Activated naive CD8-positive, alpha-beta T cell treated with anti-CD3 and anti-CD28 coated beads, Interleukin-2, amount 10 ng/mL, durations not matched to agents 7 days and 5 days (primary cell): ENCODE measurements around the gene CTNNA2. TPM values are rescaled to one million over a fixed set of nuclear protein-coding genes. Genes with fewer than 3 reads are reported as not detected.

Experiments
- ATAC-seq: fragments of 150-1000 bp; cut with Tn5 transposase; one replicate; pipeline ENCODE4 v1.10.0; 2021; ENCODE audit warnings: low read depth, moderate library complexity
- POLR2A ChIA-PET: fragments of 350-600 bp; sonication (Branson Sonifier 250); formaldehyde crosslinking; loops from one replicate; lab custom pipeline; 2021; ENCODE audit warnings: antibody characterized with exemption; lab: Charles Lee
- DNase-seq: peaks from one replicate; pipeline ENCODE4 v3.0.0; 2021
- H3K27ac Mint-ChIP-seq: one replicate; pipeline ENCODE4 v1.8.0; 2022; ENCODE audit warnings: mild to moderate bottlenecking, mixed read lengths
- H3K27me3 Mint-ChIP-seq: one replicate; pipeline ENCODE4 v1.8.0; 2022; ENCODE audit warnings: mild to moderate bottlenecking, moderate library complexity, mixed read lengths
- H3K36me3 Mint-ChIP-seq: one replicate; pipeline ENCODE4 v1.8.0; 2021; ENCODE audit warnings: mild to moderate bottlenecking, mixed read lengths
- H3K4me1 Mint-ChIP-seq: one replicate; pipeline ENCODE4 v1.8.0; 2021; ENCODE audit warnings: mixed read lengths
- H3K4me3 Mint-ChIP-seq: one replicate; pipeline ENCODE4 v1.8.0; 2022; ENCODE audit warnings: mild to moderate bottlenecking, moderate library complexity, mixed read lengths
- H3K9me3 Mint-ChIP-seq: one replicate; pipeline ENCODE4 v1.8.0; 2021; ENCODE audit warnings: mixed read lengths
- total RNA-seq, 2 experiments: library from RNA; stranded (reverse); gene quantifications; one replicate each; pipeline ENCODE4 v1.2.3, GENCODE V29; 2021

The CTNNA2 gene
- total RNA-seq, 2 experiments from 2014 or later = not detected

GRCh38 chr2:80464275-80464674, 951.4 kb downstream of the CTNNA2 start:
- DNase-seq (no peak), ATAC-seq (no peak)
- H3K9me3 Mint-ChIP-seq = peaks cover 4% of the 10 kb centered on the region
- H3K36me3 Mint-ChIP-seq = no peaks in the 10 kb centered on the region
- no peak overlapping the region for H3K4me3 Mint-ChIP-seq
- no peaks in the 10 kb centered on the region for H3K4me1 Mint-ChIP-seq
- H3K27me3 Mint-ChIP-seq = no peaks in the 10 kb centered on the region
- H3K27ac Mint-ChIP-seq = no peak overlapping the region
- POLR2A ChIA-PET = no interaction called here

GRCh38 chr2:80467262-80467811, 954.5 kb downstream of the CTNNA2 start:
- POLR2A ChIA-PET = no interaction called here
- H3K36me3 Mint-ChIP-seq = no peaks in the 10 kb centered on the region
- no peaks in the 10 kb centered on the region for H3K27me3 Mint-ChIP-seq
- no peaks in the 10 kb centered on the region for H3K4me1 Mint-ChIP-seq
- H3K27ac Mint-ChIP-seq = no peak overlapping the region
- no peak for ATAC-seq
- no peak overlapping the region for H3K4me3 Mint-ChIP-seq
- DNase-seq = no peak
- H3K9me3 Mint-ChIP-seq = peaks cover 2% of the 10 kb centered on the region

- Mint-ChIP-seq H3K27me3 (no peaks in the 10 kb centered on the region), H3K9me3 (peaks cover 2% of the 10 kb centered on the region), H3K4me1 (no peaks in the 10 kb centered on the region), H3K4me3 (no peak overlapping the region), H3K36me3 (no peaks in the 10 kb centered on the region), H3K27ac (no peak overlapping the region)
- ATAC-seq (no peak), DNase-seq (no peak)
- POLR2A ChIA-PET = no interaction called here
Measured at GRCh38 chr2:80469428-80469827, 956.6 kb downstream of the CTNNA2 start.

GRCh38 chr2:80473069-80473468, 960.2 kb downstream of the CTNNA2 start:
- Mint-ChIP-seq H3K27me3 (no peaks in the 10 kb centered on the region), H3K4me3 (no peak overlapping the region), H3K4me1 (no peaks in the 10 kb centered on the region), H3K9me3 (peaks cover 2% of the 10 kb centered on the region), H3K27ac (no peak overlapping the region), H3K36me3 (no peaks in the 10 kb centered on the region)
- POLR2A ChIA-PET = no interaction called here
- DNase-seq = no peak
- no peak for ATAC-seq

GRCh38 chr2:80473796-80474195, 960.9 kb downstream of the CTNNA2 start:
- H3K9me3 Mint-ChIP-seq = peaks cover 2% of the 10 kb centered on the region
- ATAC-seq (no peak), DNase-seq (no peak)
- POLR2A ChIA-PET = no interaction called here
- no peaks in the 10 kb centered on the region for H3K36me3 Mint-ChIP-seq
- no peaks in the 10 kb centered on the region for H3K27me3 Mint-ChIP-seq
- no peak overlapping the region for H3K27ac Mint-ChIP-seq
- H3K4me1 Mint-ChIP-seq = no peaks in the 10 kb centered on the region
- no peak overlapping the region for H3K4me3 Mint-ChIP-seq

GRCh38 chr2:80475970-80476369, 963.1 kb downstream of the CTNNA2 start:
- ATAC-seq (no peak), DNase-seq (no peak)
- H3K4me1 Mint-ChIP-seq = no peaks in the 10 kb centered on the region
- no peaks in the 10 kb centered on the region for H3K27me3 Mint-ChIP-seq
- no peaks in the 10 kb centered on the region for H3K36me3 Mint-ChIP-seq
- POLR2A ChIA-PET = no interaction called here
- peaks cover 2% of the 10 kb centered on the region for H3K9me3 Mint-ChIP-seq
- no peak overlapping the region for H3K4me3 Mint-ChIP-seq
- H3K27ac Mint-ChIP-seq = no peak overlapping the region

- DNase-seq = no peak
- POLR2A ChIA-PET = no interaction called here
- no peaks in the 10 kb centered on the region for H3K4me1 Mint-ChIP-seq
- H3K4me3 Mint-ChIP-seq = no peak overlapping the region
- no peaks in the 10 kb centered on the region for H3K27me3 Mint-ChIP-seq
- H3K27ac Mint-ChIP-seq = no peak overlapping the region
- no peak for ATAC-seq
- no peaks in the 10 kb centered on the region for H3K36me3 Mint-ChIP-seq
- peaks cover 2% of the 10 kb centered on the region for H3K9me3 Mint-ChIP-seq
Measured at GRCh38 chr2:80476535-80477117, 963.8 kb downstream of the CTNNA2 start.

GRCh38 chr2:80482276-80482675, 969.4 kb downstream of the CTNNA2 start:
- no peaks in the 10 kb centered on the region for H3K9me3 Mint-ChIP-seq
- H3K4me1 Mint-ChIP-seq = no peaks in the 10 kb centered on the region
- H3K27me3 Mint-ChIP-seq = no peaks in the 10 kb centered on the region
- H3K4me3 Mint-ChIP-seq = no peak overlapping the region
- DNase-seq (no peak), ATAC-seq (no peak)
- no peaks in the 10 kb centered on the region for H3K36me3 Mint-ChIP-seq
- no peak overlapping the region for H3K27ac Mint-ChIP-seq
- POLR2A ChIA-PET = no interaction called here

GRCh38 chr2:80489717-80490116, 976.9 kb downstream of the CTNNA2 start:
- H3K9me3 Mint-ChIP-seq = no peaks in the 10 kb centered on the region
- H3K27ac Mint-ChIP-seq = no peak overlapping the region
- no peaks in the 10 kb centered on the region for H3K27me3 Mint-ChIP-seq
- no peak for ATAC-seq
- H3K4me1 Mint-ChIP-seq = no peaks in the 10 kb centered on the region
- no peak overlapping the region for H3K4me3 Mint-ChIP-seq
- DNase-seq = no peak
- no peaks in the 10 kb centered on the region for H3K36me3 Mint-ChIP-seq
- POLR2A ChIA-PET = no interaction called here

- Mint-ChIP-seq H3K4me1 (no peaks in the 10 kb centered on the region), H3K27me3 (no peaks in the 10 kb centered on the region), H3K4me3 (no peak overlapping the region), H3K36me3 (no peaks in the 10 kb centered on the region), H3K27ac (no peak overlapping the region), H3K9me3 (peaks cover 1% of the 10 kb centered on the region)
- ATAC-seq (no peak), DNase-seq (no peak)
- POLR2A ChIA-PET = no interaction called here
Measured at GRCh38 chr2:80490964-80491363, 978.1 kb downstream of the CTNNA2 start.

GRCh38 chr2:80496346-80496745, 983.5 kb downstream of the CTNNA2 start:
- ATAC-seq (no peak), DNase-seq (no peak)
- Mint-ChIP-seq H3K9me3 (peaks cover 1% of the 10 kb centered on the region), H3K27me3 (no peaks in the 10 kb centered on the region), H3K4me1 (no peaks in the 10 kb centered on the region), H3K27ac (no peak overlapping the region), H3K36me3 (no peaks in the 10 kb centered on the region), H3K4me3 (no peak overlapping the region)
- POLR2A ChIA-PET = no interaction called here

GRCh38 chr2:80496775-80497174, 983.9 kb downstream of the CTNNA2 start:
- POLR2A ChIA-PET = no interaction called here
- ATAC-seq (no peak), DNase-seq (no peak)
- Mint-ChIP-seq H3K27ac (no peak overlapping the region), H3K4me3 (no peak overlapping the region), H3K27me3 (no peaks in the 10 kb centered on the region), H3K9me3 (peaks cover 1% of the 10 kb centered on the region), H3K36me3 (no peaks in the 10 kb centered on the region), H3K4me1 (no peaks in the 10 kb centered on the region)

GRCh38 chr2:80499095-80499494, 986.2 kb downstream of the CTNNA2 start:
- peaks cover 1% of the 10 kb centered on the region for H3K9me3 Mint-ChIP-seq
- ATAC-seq (no peak), DNase-seq (no peak)
- H3K27ac Mint-ChIP-seq = no peak overlapping the region
- POLR2A ChIA-PET = no interaction called here
- no peak overlapping the region for H3K4me3 Mint-ChIP-seq
- H3K27me3 Mint-ChIP-seq = no peaks in the 10 kb centered on the region
- no peaks in the 10 kb centered on the region for H3K36me3 Mint-ChIP-seq
- no peaks in the 10 kb centered on the region for H3K4me1 Mint-ChIP-seq

- Mint-ChIP-seq H3K9me3 (peaks cover 2% of the 10 kb centered on the region), H3K4me3 (no peak overlapping the region), H3K36me3 (no peaks in the 10 kb centered on the region), H3K27ac (no peak overlapping the region), H3K27me3 (no peaks in the 10 kb centered on the region), H3K4me1 (no peaks in the 10 kb centered on the region)
- no peak for ATAC-seq
- no peak for DNase-seq
- POLR2A ChIA-PET = no interaction called here
Measured at GRCh38 chr2:80501874-80502624, 989.2 kb downstream of the CTNNA2 start.
